DND-41 (cell line): ENCODE results near the gene AHNAK.
"Not testable (repeated sequence)": the region's sequence is repeated elsewhere in the genome, so short reads cannot be mapped to it uniquely, and the experiment has no call there.

Source experiments
- CTCF ChIP-seq: IDR thresholded peaks from 2 replicates; pipeline ENCODE4 v1.5.1; 2012; ENCODE audit warnings: borderline replicate concordance, low read length, moderate library complexity, mild to moderate bottlenecking; ENCODE audit not compliant: poor library complexity, severe bottlenecking; ENCODE audit errors: extremely low read depth
- EZH2 ChIP-seq: IDR thresholded peaks from 3 replicates; pipeline ENCODE4 v1.6.1; 2012; ENCODE audit warnings: borderline replicate concordance, low read depth, mild to moderate bottlenecking, moderate library complexity, low read length, inconsistent platforms; ENCODE audit not compliant: severe bottlenecking

GRCh38 chr11:62570903-62571302 is 24.3 kb upstream of the AHNAK start:
- TF ChIP-seq CTCF, EZH2: not testable (repeated sequence)
